Measurements from ENCODE around the gene AHCTF1.
"Not testable (repeated sequence)": the region's sequence is repeated elsewhere in the genome, so short reads cannot be mapped to it uniquely, and the experiment has no call there.

AHCTF1 gene

GRCh38 chr1:246893191-246893939 lies 38.4 kb downstream of the AHCTF1 start:
- Mint-ChIP-seq H3K27me3 (no peaks in the 10 kb centered on the region), H3K4me3 (no peak overlapping the region), H3K4me1 (peaks cover 7% of the 10 kb centered on the region), H3K36me3 (ENCODE audit: low read depth) (peaks cover 66% of the 10 kb centered on the region), H3K9me3 (no peaks in the 10 kb centered on the region), H3K27ac (no peak overlapping the region)
- DNase-seq, result no peak
- no peak for ATAC-seq

- no peaks in the 10 kb centered on the region for H3K27me3 Mint-ChIP-seq
Measured at GRCh38 chr1:246891105-246891504, 40.6 kb downstream of the AHCTF1 start.

GRCh38 chr1:246888522-246888921 lies 43.2 kb downstream of the AHCTF1 start:
- Mint-ChIP-seq H3K9me3 (no peaks in the 10 kb centered on the region), H3K4me1 (peaks cover 6% of the 10 kb centered on the region), H3K4me3 (no peak overlapping the region), H3K27me3 (no peaks in the 10 kb centered on the region), H3K36me3 (ENCODE audit: low read depth) (peaks cover 64% of the 10 kb centered on the region), H3K27ac (no peak overlapping the region)
- DNase-seq (no peak), ATAC-seq (no peak)

More at GRCh38 chr1:246891105-246891504, 40.6 kb downstream of the AHCTF1 start:
- peaks cover 7% of the 10 kb centered on the region for H3K4me1 Mint-ChIP-seq
- H3K9me3 Mint-ChIP-seq, result no peaks in the 10 kb centered on the region
- no peak overlapping the region for H3K27ac Mint-ChIP-seq
- ATAC-seq, result no peak
- H3K36me3 Mint-ChIP-seq (ENCODE audit: low read depth), result peaks cover 68% of the 10 kb centered on the region
- no peak overlapping the region for H3K4me3 Mint-ChIP-seq
- DNase-seq, result no peak

GRCh38 chr1:246885389-246885788 lies 46.4 kb downstream of the AHCTF1 start:
- not testable (repeated sequence) for H3K27me3 Mint-ChIP-seq, H3K9me3 Mint-ChIP-seq, ATAC-seq, H3K4me1 Mint-ChIP-seq, H3K27ac Mint-ChIP-seq, H3K4me3 Mint-ChIP-seq, DNase-seq
- peaks cover 66% of the 10 kb centered on the region for H3K36me3 Mint-ChIP-seq (ENCODE audit: low read depth)

GRCh38 chr1:246878551-246878950 lies 53.2 kb downstream of the AHCTF1 start:
- DNase-seq, result no peak
- Mint-ChIP-seq H3K4me1 (peaks cover 17% of the 10 kb centered on the region), H3K4me3 (no peak overlapping the region), H3K9me3 (no peaks in the 10 kb centered on the region), H3K27me3 (no peaks in the 10 kb centered on the region), H3K27ac (no peak overlapping the region), H3K36me3 (ENCODE audit: low read depth) (peaks cover 60% of the 10 kb centered on the region)
- ATAC-seq, result no peak

- Mint-ChIP-seq H3K36me3 (ENCODE audit: low read depth) (peaks cover 62% of the 10 kb centered on the region), H3K4me1 (peaks cover 17% of the 10 kb centered on the region), H3K27me3 (no peaks in the 10 kb centered on the region), H3K4me3 (no peak overlapping the region), H3K9me3 (no peaks in the 10 kb centered on the region), H3K27ac (no peak overlapping the region)
- no peak for ATAC-seq
- DNase-seq, result no peak
Measured at GRCh38 chr1:246876431-246876830, 55.3 kb downstream of the AHCTF1 start.

GRCh38 chr1:246875041-246876026 lies 56.4 kb downstream of the AHCTF1 start:
- DNase-seq (no peak), ATAC-seq (peak; percentile 90)
- H3K9me3 Mint-ChIP-seq, result no peaks in the 10 kb centered on the region
- H3K4me1 Mint-ChIP-seq, result peaks cover 17% of the 10 kb centered on the region
- H3K27ac Mint-ChIP-seq, result peak overlapping the region; percentile 28
- no peaks in the 10 kb centered on the region for H3K27me3 Mint-ChIP-seq
- H3K36me3 Mint-ChIP-seq (ENCODE audit: low read depth), result peaks cover 58% of the 10 kb centered on the region
- no peak overlapping the region for H3K4me3 Mint-ChIP-seq

GRCh38 chr1:246865921-246866320 lies 65.8 kb downstream of the AHCTF1 start:
- no peaks in the 10 kb centered on the region for H3K4me1 Mint-ChIP-seq
- H3K36me3 Mint-ChIP-seq (ENCODE audit: low read depth), result peaks cover 58% of the 10 kb centered on the region
- DNase-seq (no peak), ATAC-seq (no peak)
- no peak overlapping the region for H3K4me3 Mint-ChIP-seq
- no peaks in the 10 kb centered on the region for H3K27me3 Mint-ChIP-seq
- no peak overlapping the region for H3K27ac Mint-ChIP-seq
- H3K9me3 Mint-ChIP-seq, result no peaks in the 10 kb centered on the region

- not testable (repeated sequence) for H3K27ac Mint-ChIP-seq, H3K4me1 Mint-ChIP-seq, H3K9me3 Mint-ChIP-seq, H3K4me3 Mint-ChIP-seq, H3K27me3 Mint-ChIP-seq, DNase-seq, ATAC-seq
- H3K36me3 Mint-ChIP-seq (ENCODE audit: low read depth), result peaks cover 52% of the 10 kb centered on the region
Measured at GRCh38 chr1:246863791-246864190, 68.0 kb downstream of the AHCTF1 start.

GRCh38 chr1:246860401-246860800 lies 71.3 kb downstream of the AHCTF1 start:
- Mint-ChIP-seq H3K4me1 (no peaks in the 10 kb centered on the region), H3K27me3 (no peaks in the 10 kb centered on the region), H3K27ac (no peak overlapping the region), H3K4me3 (no peak overlapping the region), H3K36me3 (ENCODE audit: low read depth) (peaks cover 48% of the 10 kb centered on the region), H3K9me3 (no peaks in the 10 kb centered on the region)
- no peak for ATAC-seq
- DNase-seq, result no peak

- no peaks in the 10 kb centered on the region for H3K4me1 Mint-ChIP-seq
- no peak overlapping the region for H3K27ac Mint-ChIP-seq
- DNase-seq (no peak), ATAC-seq (no peak)
- H3K9me3 Mint-ChIP-seq, result no peaks in the 10 kb centered on the region
- H3K4me3 Mint-ChIP-seq, result no peak overlapping the region
- H3K27me3 Mint-ChIP-seq, result no peaks in the 10 kb centered on the region
- H3K36me3 Mint-ChIP-seq (ENCODE audit: low read depth), result peaks cover 55% of the 10 kb centered on the region
Measured at GRCh38 chr1:246856371-246856770, 75.4 kb downstream of the AHCTF1 start.

GRCh38 chr1:246850640-246851039 lies 81.1 kb downstream of the AHCTF1 start:
- not testable (repeated sequence) for H3K9me3 Mint-ChIP-seq, H3K4me3 Mint-ChIP-seq, H3K27ac Mint-ChIP-seq, ATAC-seq, H3K27me3 Mint-ChIP-seq, DNase-seq, H3K4me1 Mint-ChIP-seq
- H3K36me3 Mint-ChIP-seq (ENCODE audit: low read depth), result peaks cover 74% of the 10 kb centered on the region

- no peak for ATAC-seq
- Mint-ChIP-seq H3K36me3 (ENCODE audit: low read depth) (peaks cover 59% of the 10 kb centered on the region), H3K27ac (no peak overlapping the region), H3K27me3 (no peaks in the 10 kb centered on the region), H3K9me3 (no peaks in the 10 kb centered on the region), H3K4me3 (no peak overlapping the region), H3K4me1 (no peaks in the 10 kb centered on the region)
- DNase-seq, result no peak
Measured at GRCh38 chr1:246843876-246844275, 87.9 kb downstream of the AHCTF1 start.

GRCh38 chr1:246840761-246841160 lies 91.0 kb downstream of the AHCTF1 start:
- H3K4me3 Mint-ChIP-seq, H3K4me1 Mint-ChIP-seq, DNase-seq, H3K9me3 Mint-ChIP-seq, ATAC-seq, H3K27me3 Mint-ChIP-seq, H3K27ac Mint-ChIP-seq: not testable (repeated sequence)
- peaks cover 36% of the 10 kb centered on the region for H3K36me3 Mint-ChIP-seq (ENCODE audit: low read depth)

- Mint-ChIP-seq H3K9me3 (no peaks in the 10 kb centered on the region), H3K36me3 (ENCODE audit: low read depth) (peaks cover 20% of the 10 kb centered on the region), H3K27me3 (no peaks in the 10 kb centered on the region), H3K4me3 (no peak overlapping the region), H3K4me1 (peaks cover 6% of the 10 kb centered on the region), H3K27ac (no peak overlapping the region)
- ATAC-seq, result no peak
- no peak for DNase-seq
Measured at GRCh38 chr1:246838118-246838456, 93.7 kb downstream of the AHCTF1 start.
